Mucosa of descending colon (tissue), 3 donors: Measurements from ENCODE around the gene PRKCZ. TPM values are rescaled to one million over a fixed set of nuclear protein-coding genes. Genes with fewer than 3 reads are reported as not detected.

Experiments used
- ATAC-seq: fragments of 200-7000 bp; cut with Tn5 transposase; one replicate; pipeline ENCODE4 v1.9.1; 2020; ENCODE audit warnings: mild to moderate bottlenecking, moderate library complexity
- DNase-seq, 3 donors: peaks; one replicate each; pipeline ENCODE4 v3.0.0-alpha.2; 2020
- H3K36me3 ChIP-seq: fragments of 200-600 bp; one replicate; pipeline ENCODE4 v1.8.0; 2021; ENCODE audit warnings: low read depth, mild to moderate bottlenecking
- H3K4me1 ChIP-seq: fragments of 200-600 bp; one replicate; pipeline ENCODE4 v1.8.0; 2021; ENCODE audit warnings: low read depth, mild to moderate bottlenecking
- H3K4me3 ChIP-seq: fragments of 200-600 bp; one replicate; pipeline ENCODE4 v1.8.0; 2021; ENCODE audit warnings: mild to moderate bottlenecking
- H3K9me3 ChIP-seq: fragments of 200-600 bp; one replicate; pipeline ENCODE4 v1.8.0; 2021; ENCODE audit warnings: mild to moderate bottlenecking
- intact Hi-C, 2 donors: fragments of 100-400 bp; cut with DNase I in 1 of 2; cut with micrococcal nuclease in 1 of 2; formaldehyde crosslinking; loops; one replicate each; pipeline versions ENCODE4 v1.11.0 to v1.11.1; 2022; cut with DNase I, micrococcal nuclease
- total RNA-seq, 3 donors: library from RNA; stranded (reverse); fragmentation: NEBNext Ultra II Directional in 2 of 3; extraction: Animal tissue kit (Norgen Biotek cat#: 25700) in 2 of 3; gene quantifications; one replicate each; pipeline versions ENCODE4 v1.2.1 to v1.2.4, GENCODE V29; 2021 to 2023
- TF ChIP-seq, protein P1 (sequence below): fragments of 200-600 bp; IDR thresholded peaks from one replicate; pipeline ENCODE4 v1.8.0; 2022; ENCODE audit warnings: antibody characterized with exemption, mild to moderate bottlenecking
- donor health status: DM: no; HTN: no; CAD: no; lungs with moderate emphysema.
- donor health status: DM: no; HTN: no; CAD: no.
- donor health status: DM: no; HTN: yes; CAD: no.

PRKCZ gene
- total RNA-seq, 3 donors from 2014 or later: 38.9 to 80.2 (median 53.7) TPM

DNA sequence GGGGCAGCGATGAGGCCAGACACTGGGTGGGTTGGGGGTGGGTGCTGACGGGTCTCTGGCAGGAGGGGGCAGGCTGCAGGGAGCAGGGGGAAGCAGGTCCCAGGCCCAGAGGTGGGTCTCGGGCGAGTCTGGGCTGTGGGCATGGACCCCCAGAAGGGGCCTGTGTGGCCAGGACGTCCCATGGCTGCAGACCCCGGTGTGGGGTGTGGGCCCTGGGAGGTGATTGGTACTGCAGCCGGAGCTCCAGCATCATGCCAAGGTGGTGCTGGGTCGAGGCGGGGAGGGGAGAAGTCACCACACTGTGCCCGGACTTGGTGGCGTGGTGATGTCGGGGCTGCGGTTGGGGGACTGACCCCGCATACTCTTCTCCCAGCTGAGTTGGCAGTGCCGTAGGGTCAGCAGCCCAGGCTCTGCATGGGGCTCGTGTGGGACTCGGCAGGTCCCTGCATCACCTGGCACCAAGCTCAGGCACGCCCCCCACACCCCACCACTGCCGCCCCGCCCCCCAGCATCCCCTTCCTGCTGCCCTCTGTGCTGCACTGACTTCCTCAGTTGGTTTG is 31.2 kb downstream of the PRKCZ start:
- intact Hi-C loops: no loop called here
- Histone ChIP-seq H3K4me3 (no peak overlapping the region), H3K4me1 (no peaks in the 10 kb centered on the region), H3K9me3 (peaks cover 22% of the 10 kb centered on the region), H3K36me3 (no peaks in the 10 kb centered on the region)
- TF ChIP-seq, protein P1, sequence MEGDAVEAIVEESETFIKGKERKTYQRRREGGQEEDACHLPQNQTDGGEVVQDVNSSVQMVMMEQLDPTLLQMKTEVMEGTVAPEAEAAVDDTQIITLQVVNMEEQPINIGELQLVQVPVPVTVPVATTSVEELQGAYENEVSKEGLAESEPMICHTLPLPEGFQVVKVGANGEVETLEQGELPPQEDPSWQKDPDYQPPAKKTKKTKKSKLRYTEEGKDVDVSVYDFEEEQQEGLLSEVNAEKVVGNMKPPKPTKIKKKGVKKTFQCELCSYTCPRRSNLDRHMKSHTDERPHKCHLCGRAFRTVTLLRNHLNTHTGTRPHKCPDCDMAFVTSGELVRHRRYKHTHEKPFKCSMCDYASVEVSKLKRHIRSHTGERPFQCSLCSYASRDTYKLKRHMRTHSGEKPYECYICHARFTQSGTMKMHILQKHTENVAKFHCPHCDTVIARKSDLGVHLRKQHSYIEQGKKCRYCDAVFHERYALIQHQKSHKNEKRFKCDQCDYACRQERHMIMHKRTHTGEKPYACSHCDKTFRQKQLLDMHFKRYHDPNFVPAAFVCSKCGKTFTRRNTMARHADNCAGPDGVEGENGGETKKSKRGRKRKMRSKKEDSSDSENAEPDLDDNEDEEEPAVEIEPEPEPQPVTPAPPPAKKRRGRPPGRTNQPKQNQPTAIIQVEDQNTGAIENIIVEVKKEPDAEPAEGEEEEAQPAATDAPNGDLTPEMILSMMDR: no peak
- DNase-seq (no peak), ATAC-seq (no peak)

DNA sequence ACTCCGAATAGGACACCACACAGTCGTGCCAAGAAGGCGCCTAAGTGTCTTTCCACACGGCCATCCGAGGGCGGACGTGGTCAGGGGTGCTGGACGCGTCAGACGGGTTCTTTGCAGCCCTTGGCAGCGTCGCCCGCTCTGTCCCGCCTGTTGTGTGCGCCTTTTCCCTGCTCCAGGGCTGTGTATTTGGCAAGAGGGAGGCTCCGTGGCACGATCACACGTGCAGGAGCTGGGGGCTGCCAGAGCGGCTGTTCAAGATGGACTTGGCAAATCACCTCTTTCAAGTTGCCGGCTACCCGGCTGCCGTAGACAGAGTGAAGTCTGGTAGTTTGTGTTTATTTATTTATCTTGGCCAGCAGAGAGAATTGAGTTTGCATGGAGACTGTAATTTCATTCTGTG is 31.9 kb downstream of the PRKCZ start:
- no peaks in the 10 kb centered on the region for H3K36me3 ChIP-seq
- intact Hi-C loops: no loop called here
- ATAC-seq (no peak), DNase-seq (no peak)
- H3K4me1 ChIP-seq: no peaks in the 10 kb centered on the region
- peaks cover 19% of the 10 kb centered on the region for H3K9me3 ChIP-seq
- H3K4me3 ChIP-seq: no peak overlapping the region
- TF ChIP-seq, protein P1: no peak

DNA sequence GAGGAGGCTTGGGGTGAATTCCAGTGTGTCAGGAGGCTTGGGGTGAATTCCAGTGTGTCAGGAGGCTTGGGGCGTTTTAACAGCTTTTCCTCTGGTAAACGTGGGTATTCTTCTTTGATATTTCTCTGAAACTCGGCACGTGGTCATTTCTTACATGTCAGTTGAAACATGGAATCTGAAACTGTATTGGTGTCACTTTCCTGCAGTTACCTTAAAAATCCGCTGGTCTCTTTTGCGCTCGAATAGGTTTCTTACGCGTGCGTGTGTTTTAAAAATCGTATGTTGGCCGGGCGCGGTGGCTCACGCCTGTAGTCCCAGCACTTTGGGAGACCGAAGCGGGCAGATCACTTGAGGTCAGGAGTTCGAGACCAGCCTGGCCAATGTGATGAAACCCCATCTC is 33.5 kb downstream of the PRKCZ start:
- Histone ChIP-seq H3K36me3 (no peaks in the 10 kb centered on the region), H3K4me1 (no peaks in the 10 kb centered on the region), H3K9me3 (peaks cover 3% of the 10 kb centered on the region), H3K4me3 (no peak overlapping the region)
- TF ChIP-seq, protein P1: no peak
- DNase-seq (no peak), ATAC-seq (no peak)
- intact Hi-C loops: no loop called here

DNA sequence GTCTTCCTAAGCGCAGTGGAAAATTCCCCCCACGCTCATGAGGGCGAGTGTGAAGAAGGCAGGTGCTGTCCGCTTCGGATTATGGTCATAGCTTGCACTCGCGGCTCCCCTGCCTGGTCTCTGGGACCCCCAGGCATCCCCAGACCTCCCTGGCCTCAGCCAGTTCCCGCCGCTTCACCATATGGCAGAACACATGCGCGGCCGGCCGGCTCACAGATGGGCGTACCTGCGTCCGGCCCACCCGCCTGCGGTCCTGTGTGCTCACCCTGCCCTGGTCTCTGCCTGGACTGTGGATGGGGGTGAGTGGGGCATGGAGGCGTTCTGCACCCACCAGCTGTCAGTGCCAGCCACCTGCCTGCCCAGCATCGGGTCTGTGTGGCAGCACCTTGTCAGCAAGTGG is 34.1 kb downstream of the PRKCZ start:
- TF ChIP-seq, protein P1: no peak
- Histone ChIP-seq H3K9me3 (no peaks in the 10 kb centered on the region), H3K4me1 (no peaks in the 10 kb centered on the region), H3K36me3 (no peaks in the 10 kb centered on the region), H3K4me3 (no peak overlapping the region)
- DNase-seq: no peak
- ATAC-seq: no peak
- intact Hi-C loops: no loop called here

DNA sequence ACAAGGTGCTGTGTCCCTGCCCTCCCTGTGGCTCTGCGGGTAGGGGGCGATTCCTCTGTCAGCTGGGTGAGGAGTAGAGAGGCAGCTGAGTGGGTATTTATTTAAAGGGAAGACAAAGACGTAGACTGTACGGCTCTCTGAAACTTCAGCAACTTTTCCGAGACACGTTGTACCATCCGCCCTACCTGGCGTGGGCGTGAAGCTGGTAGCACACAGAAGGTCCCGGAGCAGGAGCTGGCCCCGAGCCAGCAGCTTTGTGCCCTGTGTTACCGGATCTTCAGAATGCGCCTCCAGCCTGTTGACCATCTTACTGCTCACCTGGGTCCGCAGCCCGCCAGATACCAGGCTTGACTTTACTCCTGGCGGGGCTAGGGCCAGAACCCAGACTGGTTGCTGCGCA is 34.9 kb downstream of the PRKCZ start:
- no peaks in the 10 kb centered on the region for H3K36me3 ChIP-seq
- TF ChIP-seq, protein P1: no peak

More for the DNA sequence above, 34.9 kb downstream of the PRKCZ start:
- ATAC-seq (no peak), DNase-seq (no peak)
- intact Hi-C loops: no loop called here
- H3K4me3 ChIP-seq: no peak overlapping the region
- H3K9me3 ChIP-seq: no peaks in the 10 kb centered on the region
- no peaks in the 10 kb centered on the region for H3K4me1 ChIP-seq
